Karpas-422 (cell line): Measurements from ENCODE around the gene PACSIN1. TPM values are rescaled to one million over a fixed set of nuclear protein-coding genes. Genes with fewer than 3 reads are reported as not detected.
A peak's percentile ranks its signal among the peaks of the same experiment; 100 is the strongest.

ENCODE experiments used
- DNase-seq: peaks from one replicate; pipeline ENCODE4 v3.0.0-alpha.2; 2015
- H2AFZ ChIP-seq: fragments of 200-600 bp; sonication (generic); 2 replicates; pipeline ENCODE4 v1.6.1; 2014; ENCODE audit warnings: antibody characterized with exemption, low read length, mixed read lengths
- H3K27ac ChIP-seq: fragments of 200-600 bp; sonication (generic); 2 replicates; pipeline ENCODE4 v1.5.1; 2014; ENCODE audit warnings: mild to moderate bottlenecking, low read length, moderate library complexity
- H3K27me3 ChIP-seq: fragments of 200-600 bp; sonication (generic); 2 replicates; pipeline ENCODE4 v1.6.1; 2014; ENCODE audit warnings: low read length, mixed read lengths
- H3K36me3 ChIP-seq: fragments of 200-600 bp; sonication (generic); 2 replicates; pipeline ENCODE4 v1.6.1; 2014; ENCODE audit warnings: low read length, mixed read lengths; ENCODE audit not compliant: insufficient read depth
- H3K4me1 ChIP-seq: fragments of 200-600 bp; sonication (generic); 2 replicates; pipeline ENCODE4 v1.6.1; 2014; ENCODE audit warnings: mild to moderate bottlenecking, low read length, mixed read lengths
- H3K4me2 ChIP-seq: fragments of 200-600 bp; sonication (generic); 2 replicates; pipeline ENCODE4 v1.6.1; 2014; ENCODE audit warnings: low read length, low read depth, mild to moderate bottlenecking; ENCODE audit not compliant: poor library complexity, severe bottlenecking
- H3K4me3 ChIP-seq: fragments of 200-600 bp; sonication (generic); 2 replicates; pipeline ENCODE4 v1.5.1; 2014; ENCODE audit warnings: mild to moderate bottlenecking, antibody characterized with exemption, low read length, mixed read lengths
- H3K79me2 ChIP-seq: fragments of 200-600 bp; sonication (generic); 2 replicates; pipeline ENCODE4 v1.6.1; 2014; ENCODE audit warnings: mild to moderate bottlenecking, low read length, mixed read lengths
- H3K9ac ChIP-seq: fragments of 200-600 bp; sonication (generic); 2 replicates; pipeline ENCODE4 v1.6.0; 2014; ENCODE audit warnings: low read length
- H3K9me2 ChIP-seq: fragments of 200-600 bp; sonication (generic), shearing (Covaris generic); replicated peaks from 2 replicates; pipeline ENCODE4 v1.6.0; 2014; ENCODE audit warnings: mild to moderate bottlenecking, low read length, moderate library complexity; ENCODE audit not compliant: insufficient read depth
- H3K9me3 ChIP-seq: fragments of 300-700, 200-600 bp; sonication (generic); 2 replicates; pipeline ENCODE4 v1.6.1; 2014; ENCODE audit warnings: low read length, mixed read lengths
- H4K20me1 ChIP-seq: fragments of 200-600 bp; sonication (generic); 2 replicates; pipeline ENCODE4 v1.6.1; 2014; ENCODE audit warnings: mild to moderate bottlenecking, antibody characterized with exemption, low read length, low read depth; ENCODE audit not compliant: insufficient read depth
- total RNA-seq: library from RNA; depleted of rRNA; stranded (reverse); fragments of >200 nt; shearing (Covaris generic); gene quantifications from 2 replicates; pipeline ENCODE4 v1.2.3, GENCODE V29; 2014; ENCODE audit warnings: low replicate concordance

The PACSIN1 gene
- total RNA-seq, 1 experiment from 2014 or later, result not detected

DNA sequence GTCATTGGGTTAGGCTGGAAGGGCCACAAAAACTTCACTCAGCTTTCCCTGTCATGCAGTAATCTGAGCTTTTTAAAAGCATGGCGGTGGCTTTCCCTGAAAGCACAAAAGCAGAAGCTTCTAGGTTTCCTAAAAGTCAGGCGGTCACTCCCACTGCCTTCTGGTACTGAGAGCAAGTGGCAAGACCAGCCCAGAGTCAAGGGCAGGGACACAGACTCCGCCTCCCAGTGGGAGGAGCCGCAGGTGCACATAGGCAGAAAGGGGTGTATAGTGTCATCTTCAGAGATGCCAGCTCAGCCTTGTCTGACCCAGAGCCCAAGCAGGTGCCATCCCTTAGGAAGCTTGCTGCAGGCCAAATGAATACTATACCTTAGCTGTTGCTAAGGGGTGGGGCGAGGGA lies 18.0 kb upstream of the PACSIN1 start:
- peak; percentile 69 for DNase-seq
- H3K4me1 ChIP-seq, result no peaks in the 10 kb centered on the region
- no peaks in the 10 kb centered on the region for H3K79me2 ChIP-seq
- H3K4me2 ChIP-seq, result no peak overlapping the region
- H3K36me3 ChIP-seq, result no peaks in the 10 kb centered on the region
- H3K9me2 ChIP-seq, result no peaks in the 10 kb centered on the region
- H3K27me3 ChIP-seq, result no peaks in the 10 kb centered on the region
- H2AFZ ChIP-seq, result no peak overlapping the region
- H3K27ac ChIP-seq, result no peak overlapping the region
- no peaks in the 10 kb centered on the region for H3K9me3 ChIP-seq
- no peak overlapping the region for H3K4me3 ChIP-seq
- no peaks in the 10 kb centered on the region for H4K20me1 ChIP-seq
- no peak overlapping the region for H3K9ac ChIP-seq

GRCh38 chr6:34451192-34451591 lies 14.7 kb upstream of the PACSIN1 start:
- Histone ChIP-seq H3K36me3 (no peaks in the 10 kb centered on the region), H3K4me1 (no peaks in the 10 kb centered on the region), H3K27me3 (no peaks in the 10 kb centered on the region), H4K20me1 (no peaks in the 10 kb centered on the region), H3K4me3 (no peak overlapping the region), H3K9ac (no peak overlapping the region), H3K4me2 (no peak overlapping the region), H3K9me3 (no peaks in the 10 kb centered on the region), H3K27ac (no peak overlapping the region), H3K79me2 (no peaks in the 10 kb centered on the region), H3K9me2 (no peaks in the 10 kb centered on the region), H2AFZ (no peak overlapping the region)
- DNase-seq, result no peak

DNA sequence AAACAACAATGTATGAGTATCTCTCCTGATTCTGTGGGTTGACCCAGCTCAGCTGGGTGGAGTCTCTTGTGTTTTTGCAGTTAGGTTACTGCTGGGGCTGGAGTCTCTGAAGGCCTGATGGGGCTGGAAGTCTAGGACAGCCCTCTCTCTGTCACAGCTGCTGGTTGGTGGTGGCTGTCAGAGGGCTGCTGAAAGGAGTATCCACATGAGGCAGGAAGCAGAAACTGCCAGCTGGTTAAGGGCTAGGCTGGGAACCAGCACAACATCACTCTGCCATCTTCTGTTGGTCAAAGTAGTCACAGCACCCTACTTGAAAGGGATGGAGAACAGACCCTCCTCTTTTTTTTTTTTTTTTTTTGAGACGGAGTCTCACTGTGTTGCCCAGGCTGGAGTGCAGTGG lies 10.0 kb upstream of the PACSIN1 start:
- H3K9me3 ChIP-seq, result no peaks in the 10 kb centered on the region
- no peaks in the 10 kb centered on the region for H3K36me3 ChIP-seq
- H3K9ac ChIP-seq, result no peak overlapping the region
- no peak overlapping the region for H3K4me3 ChIP-seq
- no peaks in the 10 kb centered on the region for H4K20me1 ChIP-seq
- no peak for DNase-seq
- H3K9me2 ChIP-seq, result no peaks in the 10 kb centered on the region
- H3K27ac ChIP-seq, result no peak overlapping the region
- H2AFZ ChIP-seq, result no peak overlapping the region
- no peak overlapping the region for H3K4me2 ChIP-seq
- no peaks in the 10 kb centered on the region for H3K79me2 ChIP-seq
- no peaks in the 10 kb centered on the region for H3K27me3 ChIP-seq
- no peaks in the 10 kb centered on the region for H3K4me1 ChIP-seq

- no peaks in the 10 kb centered on the region for H3K9me2 ChIP-seq
- H3K4me2 ChIP-seq, result no peak overlapping the region
- no peaks in the 10 kb centered on the region for H3K79me2 ChIP-seq
- no peak overlapping the region for H2AFZ ChIP-seq
- no peaks in the 10 kb centered on the region for H3K36me3 ChIP-seq
- no peaks in the 10 kb centered on the region for H3K4me1 ChIP-seq
- H4K20me1 ChIP-seq, result no peaks in the 10 kb centered on the region
- H3K27ac ChIP-seq, result no peak overlapping the region
- DNase-seq, result no peak
- H3K9ac ChIP-seq, result no peak overlapping the region
- no peak overlapping the region for H3K4me3 ChIP-seq
- H3K9me3 ChIP-seq, result no peaks in the 10 kb centered on the region
- H3K27me3 ChIP-seq, result no peaks in the 10 kb centered on the region
These were observed 8.5 kb upstream of the PACSIN1 start for GRCh38 chr6:34457382-34457741.

- Histone ChIP-seq H3K9me2 (no peaks in the 10 kb centered on the region), H3K4me3 (no peak overlapping the region), H3K4me1 (no peaks in the 10 kb centered on the region), H3K79me2 (no peaks in the 10 kb centered on the region), H4K20me1 (no peaks in the 10 kb centered on the region), H3K36me3 (no peaks in the 10 kb centered on the region), H3K9me3 (no peaks in the 10 kb centered on the region), H2AFZ (no peak overlapping the region), H3K4me2 (no peak overlapping the region), H3K27ac (no peak overlapping the region), H3K27me3 (no peaks in the 10 kb centered on the region), H3K9ac (no peak overlapping the region)
- DNase-seq, result peak; percentile 49
These were observed 7.8 kb upstream of the PACSIN1 start for GRCh38 chr6:34457742-34458735.

DNA sequence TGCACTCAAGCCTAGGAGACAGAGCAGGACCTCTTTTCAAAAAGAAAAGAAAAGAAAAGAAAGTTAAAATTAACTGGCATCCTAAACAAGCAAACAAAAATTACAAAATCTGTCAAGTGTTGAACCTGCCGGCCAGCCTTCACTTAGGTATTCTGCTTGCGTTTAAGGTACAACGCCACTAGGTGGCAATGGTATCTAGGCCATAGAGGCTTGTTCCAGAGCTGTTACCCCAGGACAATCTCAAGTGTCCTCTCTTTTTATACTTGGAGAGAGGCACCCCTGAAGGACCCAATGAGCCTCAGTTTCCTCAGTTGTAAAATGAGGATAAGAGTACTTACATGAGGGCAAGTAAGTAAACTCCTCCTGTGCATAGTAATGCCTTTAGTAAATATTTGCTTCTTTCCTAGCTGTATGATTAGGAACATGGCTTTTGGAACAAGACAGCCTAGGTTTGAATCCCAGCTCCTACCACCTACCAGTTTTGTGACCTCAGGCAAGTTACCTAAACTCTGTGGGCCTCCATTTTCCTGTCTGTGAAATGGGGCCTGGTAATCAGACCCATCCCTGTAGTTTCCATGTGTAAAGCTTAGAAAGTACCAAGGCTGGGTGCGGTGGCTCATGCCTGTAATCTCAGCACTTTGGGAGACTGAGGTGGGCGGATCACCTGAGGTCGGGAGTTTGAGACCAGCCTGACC lies 5.8 kb upstream of the PACSIN1 start:
- H3K9me2 ChIP-seq, result no peaks in the 10 kb centered on the region
- no peak overlapping the region for H2AFZ ChIP-seq
- no peak overlapping the region for H3K9ac ChIP-seq

GRCh38 chr6:34460796-34461507 lies 4.9 kb upstream of the PACSIN1 start:
- no peak for DNase-seq
- H3K4me2 ChIP-seq, result no peak overlapping the region
- no peaks in the 10 kb centered on the region for H3K79me2 ChIP-seq
- no peaks in the 10 kb centered on the region for H4K20me1 ChIP-seq
- H3K4me1 ChIP-seq, result no peaks in the 10 kb centered on the region
- no peaks in the 10 kb centered on the region for H3K36me3 ChIP-seq
- no peak overlapping the region for H3K4me3 ChIP-seq
- no peaks in the 10 kb centered on the region for H3K27me3 ChIP-seq
- no peak overlapping the region for H3K9ac ChIP-seq
- no peaks in the 10 kb centered on the region for H3K9me2 ChIP-seq
- H3K9me3 ChIP-seq, result no peaks in the 10 kb centered on the region
- no peak overlapping the region for H2AFZ ChIP-seq
- H3K27ac ChIP-seq, result no peak overlapping the region

More for the DNA sequence above, 5.8 kb upstream of the PACSIN1 start:
- Histone ChIP-seq H3K36me3 (no peaks in the 10 kb centered on the region), H3K4me1 (no peaks in the 10 kb centered on the region), H3K79me2 (no peaks in the 10 kb centered on the region), H4K20me1 (no peaks in the 10 kb centered on the region), H3K4me2 (no peak overlapping the region), H3K9me3 (no peaks in the 10 kb centered on the region), H3K4me3 (no peak overlapping the region), H3K27me3 (no peaks in the 10 kb centered on the region), H3K27ac (no peak overlapping the region)
- DNase-seq, result peak; percentile 84

DNA sequence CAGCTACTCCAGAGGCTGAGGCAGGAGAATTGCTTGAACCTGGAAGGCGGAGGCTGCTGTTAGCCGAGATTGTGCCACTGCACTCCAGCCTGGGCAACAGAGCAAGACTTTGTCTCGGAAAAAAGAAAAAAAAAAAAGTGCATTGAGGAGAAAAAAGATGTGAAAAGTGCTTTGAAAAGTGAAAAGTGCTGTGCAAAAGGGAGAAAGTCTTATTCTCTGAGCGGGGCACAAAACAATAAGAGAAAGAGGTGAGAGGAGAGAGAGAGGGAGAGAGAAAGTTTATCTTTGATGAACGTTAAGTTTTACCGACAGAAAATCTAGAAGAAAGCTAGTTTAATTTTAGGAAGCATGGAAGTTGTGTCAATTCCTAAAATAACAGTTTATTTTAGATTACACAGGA lies 3.9 kb upstream of the PACSIN1 start:
- no peak overlapping the region for H3K27ac ChIP-seq

More for the DNA sequence above, 3.9 kb upstream of the PACSIN1 start:
- Histone ChIP-seq H3K4me3 (no peak overlapping the region), H3K79me2 (no peaks in the 10 kb centered on the region), H3K27me3 (no peaks in the 10 kb centered on the region), H2AFZ (no peak overlapping the region), H3K36me3 (no peaks in the 10 kb centered on the region), H3K9ac (no peak overlapping the region), H3K9me2 (no peaks in the 10 kb centered on the region), H3K9me3 (no peaks in the 10 kb centered on the region), H3K4me2 (no peak overlapping the region), H3K4me1 (no peaks in the 10 kb centered on the region), H4K20me1 (no peaks in the 10 kb centered on the region)
- DNase-seq, result no peak
